Activated CD4-positive, alpha-beta T cell treated with anti-CD3 and anti-CD28 coated beads for 48 hours (primary cell): ENCODE data around the gene SRR.

Source experiments
- DNase-seq: peaks from one replicate; pipeline ENCODE4 v3.0.0-alpha.2; 2020

Gene SRR

GRCh38 chr17:2373179-2373578 lies 69.4 kb downstream of the SRR start:
- DNase-seq: no peak
